Left ventricle myocardium inferior (tissue), 1 donor: ENCODE measurements around the gene GAP43. TPM values are rescaled to one million over a fixed set of nuclear protein-coding genes. Genes with fewer than 3 reads are reported as not detected.

ENCODE experiments used
- DNase-seq: peaks from one replicate; pipeline ENCODE4 v3.0.0-alpha.2; 2020
- H3K27ac ChIP-seq: fragments of 200-600 bp; replicated peaks from 2 replicates; pipeline ENCODE4 v1.8.0; 2021
- H3K27me3 ChIP-seq: fragments of 200-600 bp; 2 replicates; pipeline ENCODE4 v1.8.0; 2021; ENCODE audit warnings: low read depth
- H3K36me3 ChIP-seq: fragments of 200-600 bp; 2 replicates; pipeline ENCODE4 v1.8.0; 2021
- H3K4me1 ChIP-seq: fragments of 200-600 bp; 2 replicates; pipeline ENCODE4 v1.8.0; 2021
- H3K4me3 ChIP-seq: fragments of 200-600 bp; 2 replicates; pipeline ENCODE4 v1.8.0; 2021; ENCODE audit warnings: mild to moderate bottlenecking, moderate library complexity
- H3K9me3 ChIP-seq: fragments of 200-600 bp; replicated peaks from 2 replicates; pipeline ENCODE4 v1.8.0; 2021
- intact Hi-C: fragments of 100-400 bp; cut with micrococcal nuclease; formaldehyde crosslinking; loops from one replicate; pipeline ENCODE4 v1.11.0; 2022
- long read RNA-seq: library from polyadenylated mRNA; unstranded; transcript quantifications from one replicate; pipeline ENCODE4 v2.0.0, GENCODE V29; 2021
- total RNA-seq: library from RNA; stranded (reverse); fragmentation: NEBNext Ultra II Directional; extraction: Animal tissue kit (Norgen Biotek cat#: 25700); gene quantifications from one replicate; pipeline ENCODE4 v1.2.1, GENCODE V29; 2021
- TF ChIP-seq, protein P1 (sequence below): fragments of 200-600 bp; IDR thresholded peaks from 2 replicates; pipeline ENCODE4 v1.8.0; 2021; ENCODE audit warnings: antibody characterized with exemption, mild to moderate bottlenecking, borderline replicate concordance
- donor health status: DM: no; HTN: yes; CAD: no; lungs with severe emphysema.

Gene GAP43
- total RNA-seq, result 1.2 TPM
- long read RNA-seq, result 0 reads

DNA sequence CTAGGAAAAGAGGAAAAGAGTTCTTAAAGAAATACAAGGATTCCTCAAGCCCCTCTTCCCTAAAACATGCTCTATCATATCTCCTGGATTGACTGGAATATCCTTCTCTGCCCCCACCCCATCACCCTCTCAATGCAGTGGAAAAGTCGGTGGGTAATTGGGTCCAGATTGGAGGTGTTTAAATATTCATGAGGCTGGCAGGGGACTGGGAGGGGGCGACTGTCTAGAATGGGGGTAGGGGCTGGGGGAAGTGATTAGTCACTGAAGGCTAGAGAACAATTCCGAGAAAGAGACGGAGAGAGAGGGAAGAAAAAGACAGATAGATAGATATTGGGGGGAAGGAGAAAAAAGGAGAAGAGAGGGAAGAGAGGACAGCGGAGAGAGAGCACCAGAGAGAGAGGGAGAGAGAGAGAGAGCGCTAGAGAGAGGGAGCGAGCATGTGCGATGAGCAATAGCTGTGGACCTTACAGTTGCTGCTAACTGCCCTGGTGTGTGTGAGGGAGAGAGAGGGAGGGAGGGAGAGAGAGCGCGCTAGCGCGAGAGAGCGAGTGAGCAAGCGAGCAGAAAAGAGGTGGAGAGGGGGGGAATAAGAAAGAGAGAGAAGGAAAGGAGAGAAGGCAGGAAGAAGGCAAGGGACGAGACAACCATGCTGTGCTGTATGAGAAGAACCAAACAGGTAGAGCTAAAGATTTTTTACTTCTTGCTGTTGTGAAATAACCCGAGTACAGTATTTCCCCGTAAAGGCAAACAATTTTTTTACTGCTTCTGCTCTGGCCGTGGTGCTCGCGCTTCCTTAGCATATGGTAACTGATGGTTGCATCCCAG is at the start of gene GAP43:
Gene GAP43 (plus strand): TSS at position 467 of the 825 bp plus-strand sequence. CDS start 180 bp downstream, at position 647.
- intact Hi-C loops, result no loop called here
- Histone ChIP-seq H3K27ac (no peak within 1 kb of the TSS), H3K4me1 (peaks cover 11% of the 10 kb centered on the region)

DNA sequence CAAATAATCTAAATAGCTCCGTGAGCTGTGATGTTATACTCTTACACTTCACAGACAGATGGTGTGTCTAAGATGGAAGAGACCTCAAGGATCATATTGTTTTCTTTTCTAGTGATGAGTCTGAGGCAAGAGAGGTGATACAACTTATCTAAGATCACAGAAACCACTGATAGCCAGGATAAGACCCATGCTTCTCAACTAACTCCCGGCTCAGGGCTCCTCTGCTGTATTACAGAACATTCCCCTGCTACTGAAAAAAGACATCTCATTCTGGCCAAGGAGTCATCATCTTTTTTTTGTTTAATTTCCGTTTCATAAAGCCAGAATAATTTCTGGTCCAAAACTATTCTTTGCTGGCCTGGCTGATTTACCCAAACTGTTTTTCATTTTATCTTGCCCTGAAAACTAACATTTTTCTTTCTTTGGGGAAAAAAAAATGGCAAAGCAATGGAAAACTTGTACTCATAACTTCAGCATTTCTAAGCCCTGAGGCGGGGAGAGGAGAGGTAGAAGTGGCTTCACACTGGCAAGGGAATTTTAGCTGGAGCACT is 46.9 kb upstream of the GAP43 start:
- TF ChIP-seq, protein P1, sequence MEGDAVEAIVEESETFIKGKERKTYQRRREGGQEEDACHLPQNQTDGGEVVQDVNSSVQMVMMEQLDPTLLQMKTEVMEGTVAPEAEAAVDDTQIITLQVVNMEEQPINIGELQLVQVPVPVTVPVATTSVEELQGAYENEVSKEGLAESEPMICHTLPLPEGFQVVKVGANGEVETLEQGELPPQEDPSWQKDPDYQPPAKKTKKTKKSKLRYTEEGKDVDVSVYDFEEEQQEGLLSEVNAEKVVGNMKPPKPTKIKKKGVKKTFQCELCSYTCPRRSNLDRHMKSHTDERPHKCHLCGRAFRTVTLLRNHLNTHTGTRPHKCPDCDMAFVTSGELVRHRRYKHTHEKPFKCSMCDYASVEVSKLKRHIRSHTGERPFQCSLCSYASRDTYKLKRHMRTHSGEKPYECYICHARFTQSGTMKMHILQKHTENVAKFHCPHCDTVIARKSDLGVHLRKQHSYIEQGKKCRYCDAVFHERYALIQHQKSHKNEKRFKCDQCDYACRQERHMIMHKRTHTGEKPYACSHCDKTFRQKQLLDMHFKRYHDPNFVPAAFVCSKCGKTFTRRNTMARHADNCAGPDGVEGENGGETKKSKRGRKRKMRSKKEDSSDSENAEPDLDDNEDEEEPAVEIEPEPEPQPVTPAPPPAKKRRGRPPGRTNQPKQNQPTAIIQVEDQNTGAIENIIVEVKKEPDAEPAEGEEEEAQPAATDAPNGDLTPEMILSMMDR, result no peak
- no peak overlapping the region for H3K4me3 ChIP-seq
- intact Hi-C loops, result no loop called here
- no peaks in the 10 kb centered on the region for H3K9me3 ChIP-seq
- no peaks in the 10 kb centered on the region for H3K27me3 ChIP-seq
- no peaks in the 10 kb centered on the region for H3K36me3 ChIP-seq
- H3K27ac ChIP-seq, result no peak overlapping the region
- no peaks in the 10 kb centered on the region for H3K4me1 ChIP-seq
- DNase-seq, result no peak

More for the DNA sequence above, at the start of gene GAP43:
- TF ChIP-seq, protein P1, result no peak
- Histone ChIP-seq H3K4me3 (peak within 1 kb of the TSS; percentile 53), H3K9me3 (no peaks in the 10 kb centered on the region), H3K36me3 (no peaks in the 10 kb centered on the region), H3K27me3 (peaks cover 50% of the 10 kb centered on the region)
- peak; percentile 25 for DNase-seq

DNA sequence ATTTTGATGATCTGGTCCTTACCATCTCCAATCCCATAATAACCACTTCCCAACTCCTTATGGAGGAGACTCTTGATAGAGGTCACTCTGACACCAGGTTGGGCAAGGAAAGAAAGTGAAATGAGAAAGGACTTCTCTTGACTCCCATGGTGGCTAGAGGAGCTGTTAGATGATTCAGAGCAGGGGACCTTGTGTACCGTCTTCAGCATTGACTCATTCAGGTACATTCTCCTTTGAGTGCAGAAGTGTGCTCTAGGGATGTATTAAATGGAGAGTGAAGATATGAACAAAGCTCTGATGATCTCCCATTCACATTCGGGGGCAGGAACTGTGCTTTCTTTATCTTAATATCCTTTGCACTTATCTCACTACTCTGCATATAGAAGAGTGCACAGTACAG is 46.3 kb upstream of the GAP43 start:
- Histone ChIP-seq H3K27ac (no peak overlapping the region), H3K27me3 (no peaks in the 10 kb centered on the region), H3K4me1 (no peaks in the 10 kb centered on the region), H3K36me3 (no peaks in the 10 kb centered on the region), H3K4me3 (no peak overlapping the region), H3K9me3 (no peaks in the 10 kb centered on the region)
- intact Hi-C loops, result no loop called here
- DNase-seq, result no peak
- TF ChIP-seq, protein P1, result no peak

DNA sequence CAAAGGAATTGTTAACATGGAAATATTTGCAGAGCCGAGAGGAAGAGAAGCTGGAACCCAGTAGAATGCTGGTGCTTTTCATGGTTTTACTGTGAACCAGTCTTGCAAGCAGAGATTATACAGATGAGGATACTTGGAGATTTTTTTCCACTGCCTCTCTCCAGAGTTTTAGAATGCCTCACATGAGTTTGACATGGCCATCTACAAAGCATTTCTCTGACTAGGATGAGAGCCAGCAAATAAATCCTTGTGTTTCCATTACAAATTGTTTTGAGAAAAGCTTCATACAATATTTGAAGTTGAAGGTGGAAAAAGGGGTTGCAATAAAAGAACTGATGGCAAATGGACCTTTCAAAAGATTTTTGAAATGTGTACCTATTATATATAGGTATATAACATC is 45.0 kb upstream of the GAP43 start:
- Histone ChIP-seq H3K27me3 (no peaks in the 10 kb centered on the region), H3K4me1 (no peaks in the 10 kb centered on the region), H3K4me3 (no peak overlapping the region), H3K36me3 (no peaks in the 10 kb centered on the region), H3K27ac (no peak overlapping the region), H3K9me3 (no peaks in the 10 kb centered on the region)
- TF ChIP-seq, protein P1, result no peak
- intact Hi-C loops, result no loop called here
- DNase-seq, result no peak

DNA sequence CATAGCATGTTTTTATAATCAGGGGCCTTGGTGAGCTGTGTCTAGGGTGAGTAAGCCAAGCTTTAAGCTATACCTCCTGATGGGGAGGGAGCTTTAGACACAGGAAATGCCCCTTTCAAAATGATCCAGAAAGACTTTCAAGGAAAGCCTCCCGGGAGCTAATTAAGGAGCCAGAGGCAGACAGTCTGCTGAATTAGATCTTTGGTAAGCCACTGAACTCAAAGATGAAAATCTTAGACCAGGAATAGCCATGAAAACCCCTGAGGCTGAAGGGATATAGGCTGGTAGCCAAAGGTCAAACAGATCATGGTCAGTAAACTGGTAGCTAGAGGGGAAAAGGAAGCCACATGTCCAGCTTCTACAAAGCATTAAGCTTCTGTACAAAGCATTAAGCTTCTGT is 42.7 kb upstream of the GAP43 start:
- Histone ChIP-seq H3K4me3 (no peak overlapping the region), H3K4me1 (no peaks in the 10 kb centered on the region), H3K27ac (no peak overlapping the region), H3K27me3 (no peaks in the 10 kb centered on the region), H3K9me3 (peaks cover 7% of the 10 kb centered on the region), H3K36me3 (no peaks in the 10 kb centered on the region)
- DNase-seq, result no peak
- TF ChIP-seq, protein P1, result no peak
- intact Hi-C loops, result no loop called here
